Measurements from ENCODE around the gene WDR77.

- TF ChIP-seq CTCF (conservative IDR thresholded peaks at IDR 0.05 in 1 of 2, IDR thresholded peaks at IDR 0.05 in 1 of 2; ENCODE audit: low read depth in 1 of 2, low read length in 2 of 2) = no peak
- no peak for TF ChIP-seq EZH2 (IDR thresholded peaks at IDR 0.05; ENCODE audit: low read length, missing control alignments)
These were observed 5.0 kb downstream of the WDR77 start for GRCh38 chr1:111444031-111444430.
